SU-DHL-6 (cell line): ENCODE measurements around the gene MYBPH.

ENCODE experiments used
- H2AFZ ChIP-seq: fragments of 200-600 bp; sonication (generic); 2 replicates; pipeline ENCODE4 v1.6.1; 2014; ENCODE audit warnings: low read depth, mild to moderate bottlenecking, moderate library complexity, mixed read lengths, antibody characterized with exemption, low read length; ENCODE audit not compliant: severe bottlenecking
- H3F3A ChIP-seq: fragments of 200-600 bp; shearing (Covaris generic); 2 replicates; pipeline ENCODE4 v1.6.0; 2016; ENCODE audit warnings: antibody characterized with exemption, mild to moderate bottlenecking; ENCODE audit not compliant: insufficient read depth
- H3K27ac ChIP-seq: fragments of 200-600 bp; sonication (generic); 2 replicates; pipeline ENCODE4 v1.5.1; 2016; ENCODE audit warnings: low read depth, mild to moderate bottlenecking, low read length, moderate library complexity, mixed read lengths
- H3K27me3 ChIP-seq: fragments of 200-600 bp; sonication (generic), shearing (Covaris generic); 2 replicates; pipeline ENCODE4 v1.6.0; 2014; ENCODE audit warnings: mild to moderate bottlenecking, low read length
- H3K36me3 ChIP-seq: fragments of 200-600 bp; sonication (generic); 2 replicates; pipeline ENCODE4 v1.6.1; 2014; ENCODE audit warnings: mild to moderate bottlenecking, low read length, mixed read lengths
- H3K4me2 ChIP-seq: fragments of 300-600, 200-600 bp; shearing (Covaris generic), sonication (generic); 2 replicates; pipeline ENCODE4 v1.6.0; 2014; ENCODE audit warnings: low read length, low read depth, mild to moderate bottlenecking; ENCODE audit not compliant: poor library complexity, severe bottlenecking
- H3K4me3 ChIP-seq: fragments of 200-600 bp; sonication (generic); 2 replicates; pipeline ENCODE4 v1.5.1; 2014; ENCODE audit warnings: antibody characterized with exemption, low read length, mild to moderate bottlenecking, mixed read lengths; ENCODE audit not compliant: insufficient read depth, poor library complexity, severe bottlenecking
- H3K79me2 ChIP-seq: fragments of 200-600 bp; sonication (generic); 2 replicates; pipeline ENCODE4 v1.6.1; 2014; ENCODE audit warnings: mild to moderate bottlenecking, low read length, moderate library complexity; ENCODE audit not compliant: insufficient read depth
- H3K9ac ChIP-seq: fragments of 200-600 bp; sonication (generic); 2 replicates; pipeline ENCODE4 v1.7.0; 2014; ENCODE audit warnings: mild to moderate bottlenecking, low read length
- H3K9me2 ChIP-seq: fragments of 200-600 bp; sonication (generic); replicated peaks from 2 replicates; pipeline ENCODE4 v1.6.1; 2014; ENCODE audit warnings: low read length; ENCODE audit not compliant: insufficient read depth
- H3K9me3 ChIP-seq: fragments of 200-600 bp; sonication (generic); 2 replicates; pipeline ENCODE4 v1.6.1; 2014; ENCODE audit warnings: low read length, mixed read lengths; ENCODE audit not compliant: insufficient read depth
- H4K20me1 ChIP-seq: fragments of 200-600 bp; sonication (generic); 2 replicates; pipeline ENCODE4 v1.6.1; 2014; ENCODE audit warnings: low read depth, mild to moderate bottlenecking, antibody characterized with exemption, low read length, moderate library complexity, mixed read lengths
- EZH2phosphoT487 ChIP-seq: fragments of 200-600 bp; sonication (generic), shearing (Covaris generic); conservative IDR thresholded peaks from 2 replicates; pipeline ENCODE4 v1.6.1; 2018; ENCODE audit warnings: mild to moderate bottlenecking, antibody characterized with exemption, low read length, moderate library complexity, mixed read lengths
- TF ChIP-seq, protein P1 (sequence below): fragments of 200-600 bp; sonication (generic); IDR thresholded peaks from one replicate; pipeline ENCODE4 v1.5.1; 2017; ENCODE audit warnings: antibody characterized with exemption, mild to moderate bottlenecking, low read length, moderate library complexity; ENCODE audit not compliant: insufficient read depth, poor library complexity, severe bottlenecking

Gene MYBPH

DNA sequence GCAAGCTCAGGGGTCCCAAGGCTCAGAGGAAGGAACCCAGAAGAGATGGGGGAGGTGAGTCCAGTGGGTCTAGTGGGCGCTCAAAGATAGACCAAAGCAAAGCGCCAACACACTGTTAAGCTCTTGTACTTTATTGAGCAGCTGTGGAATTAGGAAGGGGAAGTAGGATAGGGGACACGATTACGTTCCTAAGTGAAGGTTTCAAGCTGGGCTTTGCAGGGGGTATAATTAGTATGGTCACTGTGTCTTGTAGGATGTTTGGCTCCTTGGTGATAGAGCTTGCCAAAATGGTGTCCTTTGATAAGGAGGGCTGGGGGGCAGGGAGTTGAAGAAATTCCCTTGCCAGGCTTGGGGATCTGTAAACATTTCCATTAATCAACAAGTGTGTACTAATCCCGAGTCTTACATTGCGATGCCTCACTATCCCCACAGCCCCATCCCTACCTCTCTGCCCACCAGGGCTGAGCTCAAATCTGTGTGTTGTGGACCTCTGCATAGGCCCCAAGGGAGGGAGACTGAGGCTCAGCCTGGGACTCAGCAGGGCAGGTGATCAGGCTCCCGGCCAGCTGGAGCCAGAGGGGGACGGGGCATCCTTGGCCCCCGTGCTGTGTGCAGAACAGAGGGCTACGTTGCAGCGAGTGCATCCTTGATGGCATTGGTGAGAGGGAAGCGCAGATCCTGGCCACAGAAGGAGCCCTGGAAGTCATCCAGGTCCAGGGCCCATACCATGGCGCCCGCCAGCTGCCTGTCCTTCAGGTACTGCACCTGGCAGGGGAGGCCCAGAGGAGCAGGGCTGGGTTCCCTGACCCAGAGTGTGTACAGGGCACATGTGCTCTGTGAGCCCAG lies 3.4 kb upstream of the MYBPH start:
- TF ChIP-seq, protein P1, sequence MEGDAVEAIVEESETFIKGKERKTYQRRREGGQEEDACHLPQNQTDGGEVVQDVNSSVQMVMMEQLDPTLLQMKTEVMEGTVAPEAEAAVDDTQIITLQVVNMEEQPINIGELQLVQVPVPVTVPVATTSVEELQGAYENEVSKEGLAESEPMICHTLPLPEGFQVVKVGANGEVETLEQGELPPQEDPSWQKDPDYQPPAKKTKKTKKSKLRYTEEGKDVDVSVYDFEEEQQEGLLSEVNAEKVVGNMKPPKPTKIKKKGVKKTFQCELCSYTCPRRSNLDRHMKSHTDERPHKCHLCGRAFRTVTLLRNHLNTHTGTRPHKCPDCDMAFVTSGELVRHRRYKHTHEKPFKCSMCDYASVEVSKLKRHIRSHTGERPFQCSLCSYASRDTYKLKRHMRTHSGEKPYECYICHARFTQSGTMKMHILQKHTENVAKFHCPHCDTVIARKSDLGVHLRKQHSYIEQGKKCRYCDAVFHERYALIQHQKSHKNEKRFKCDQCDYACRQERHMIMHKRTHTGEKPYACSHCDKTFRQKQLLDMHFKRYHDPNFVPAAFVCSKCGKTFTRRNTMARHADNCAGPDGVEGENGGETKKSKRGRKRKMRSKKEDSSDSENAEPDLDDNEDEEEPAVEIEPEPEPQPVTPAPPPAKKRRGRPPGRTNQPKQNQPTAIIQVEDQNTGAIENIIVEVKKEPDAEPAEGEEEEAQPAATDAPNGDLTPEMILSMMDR, result no peak
- no peak overlapping the region for H3K4me2 ChIP-seq
- no peaks in the 10 kb centered on the region for H3K9me2 ChIP-seq
- no peak overlapping the region for H3K27ac ChIP-seq
- H3F3A ChIP-seq, result no peaks in the 10 kb centered on the region
- H3K9ac ChIP-seq, result no peak overlapping the region
- no peaks in the 10 kb centered on the region for H4K20me1 ChIP-seq
- no peak overlapping the region for H3K4me3 ChIP-seq
- H3K27me3 ChIP-seq, result no peaks in the 10 kb centered on the region
- H3K79me2 ChIP-seq, result no peaks in the 10 kb centered on the region
- no peaks in the 10 kb centered on the region for H3K36me3 ChIP-seq
- H3K9me3 ChIP-seq, result no peaks in the 10 kb centered on the region
- H2AFZ ChIP-seq, result no peak overlapping the region

DNA sequence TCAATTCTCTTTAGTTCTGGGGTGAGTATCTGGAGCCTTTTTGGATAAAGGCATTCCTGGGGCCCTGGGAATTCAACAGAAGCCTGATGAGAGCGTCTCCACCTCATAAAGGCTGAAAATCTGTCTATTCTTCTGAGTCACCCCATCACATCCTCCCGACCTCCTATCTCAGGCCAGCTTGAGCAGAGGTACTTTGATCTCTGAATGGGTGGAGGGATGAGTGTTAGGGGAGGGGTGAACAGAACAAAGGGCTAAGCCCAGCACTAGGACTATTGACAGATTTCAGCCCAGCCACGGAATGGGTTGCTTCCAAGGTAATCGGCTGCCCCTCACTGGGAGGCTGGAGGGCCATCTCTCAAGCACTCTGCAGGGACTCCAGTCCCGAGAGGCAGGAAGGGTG lies 2.5 kb upstream of the MYBPH start:
- H2AFZ ChIP-seq, result no peak overlapping the region
- no peaks in the 10 kb centered on the region for H3F3A ChIP-seq
- no peaks in the 10 kb centered on the region for H3K36me3 ChIP-seq
- no peaks in the 10 kb centered on the region for H4K20me1 ChIP-seq
- no peaks in the 10 kb centered on the region for H3K79me2 ChIP-seq
- H3K4me3 ChIP-seq, result no peak overlapping the region
- no peak overlapping the region for H3K9ac ChIP-seq
- H3K9me2 ChIP-seq, result no peaks in the 10 kb centered on the region
- no peak for TF ChIP-seq EZH2phosphoT487
- TF ChIP-seq, protein P1, result no peak
- no peak overlapping the region for H3K27ac ChIP-seq
- H3K4me2 ChIP-seq, result no peak overlapping the region
- no peaks in the 10 kb centered on the region for H3K9me3 ChIP-seq
- H3K27me3 ChIP-seq, result no peaks in the 10 kb centered on the region

DNA sequence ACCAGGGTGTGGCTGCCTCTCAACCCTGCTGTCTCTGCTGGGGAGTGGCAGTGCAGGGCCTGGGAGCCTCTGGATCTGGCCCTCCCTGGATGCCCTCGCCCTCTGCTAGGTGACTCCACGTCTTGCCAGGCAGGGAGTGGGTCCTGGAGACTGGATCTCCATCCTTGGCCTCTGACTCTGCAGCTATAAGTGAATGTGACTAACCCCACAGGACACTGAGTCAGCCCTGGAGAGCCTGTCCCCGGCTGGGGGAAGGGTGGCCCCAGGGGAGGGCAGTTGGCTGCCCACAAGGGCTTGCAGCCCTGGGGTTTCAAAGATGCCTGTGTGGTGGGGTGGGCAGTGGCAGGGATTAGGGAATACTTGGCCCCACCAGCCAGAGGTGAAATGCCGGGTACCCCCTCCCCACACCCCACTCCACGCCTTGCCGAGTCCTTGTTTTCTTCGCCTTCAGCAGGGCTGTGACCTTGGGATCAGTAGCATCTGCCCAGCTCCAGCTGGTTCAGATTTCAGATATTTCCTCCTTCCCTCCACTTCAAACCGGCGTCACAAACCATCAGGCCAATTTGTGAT lies 1.9 kb upstream of the MYBPH start:
- no peak overlapping the region for H3K4me2 ChIP-seq
- no peaks in the 10 kb centered on the region for H4K20me1 ChIP-seq
- no peak overlapping the region for H2AFZ ChIP-seq

More for the DNA sequence above, 1.9 kb upstream of the MYBPH start:
- no peaks in the 10 kb centered on the region for H3F3A ChIP-seq
- no peak for TF ChIP-seq EZH2phosphoT487
- TF ChIP-seq, protein P1, result no peak
- no peaks in the 10 kb centered on the region for H3K9me3 ChIP-seq
- H3K9ac ChIP-seq, result no peak overlapping the region
- H3K27ac ChIP-seq, result no peak overlapping the region
- H3K79me2 ChIP-seq, result no peaks in the 10 kb centered on the region
- H3K27me3 ChIP-seq, result no peaks in the 10 kb centered on the region
- no peaks in the 10 kb centered on the region for H3K9me2 ChIP-seq
- H3K36me3 ChIP-seq, result no peaks in the 10 kb centered on the region
- no peak overlapping the region for H3K4me3 ChIP-seq
